Left ventricle myocardium superior (tissue), 1 donor: ENCODE results near the gene TLCD3A. TPM values are rescaled to one million over a fixed set of nuclear protein-coding genes. Genes with fewer than 3 reads are reported as not detected.
"Not testable (repeated sequence)": the region's sequence is repeated elsewhere in the genome, so short reads cannot be mapped to it uniquely, and the experiment has no call there.

Experiments used
- ATAC-seq: fragments of 200-7000 bp; cut with Tn5 transposase; one replicate; pipeline ENCODE4 v1.9.1; 2020; ENCODE audit warnings: mild to moderate bottlenecking, moderate library complexity
- DNase-seq: peaks from one replicate; pipeline ENCODE4 v3.0.0-alpha.2; 2020
- intact Hi-C: fragments of 100-400 bp; cut with micrococcal nuclease; formaldehyde crosslinking; loops from one replicate; pipeline ENCODE4 v1.11.0; 2022
- total RNA-seq: library from RNA; stranded (reverse); fragmentation: NEBNext Ultra II Directional; extraction: Animal tissue kit (Norgen Biotek cat#: 25700); gene quantifications from one replicate; pipeline ENCODE4 v1.2.1, GENCODE V29; 2021
- donor health status: DM: no; HTN: yes; CAD: no; lungs with severe emphysema.

The TLCD3A gene
- total RNA-seq, 1 donor from 2014 or later = 2.3 TPM

- intact Hi-C loops = no loop called here
- no peak for DNase-seq
- ATAC-seq = no peak
Observed at GRCh38 chr17:744937-745336, 12.5 kb downstream of the TLCD3A start.

GRCh38 chr17:745406-745805 lies 13.0 kb downstream of the TLCD3A start:
- intact Hi-C loops = no loop called here
- ATAC-seq = no peak
- DNase-seq = no peak

- intact Hi-C loops = no loop called here
- ATAC-seq = no peak
- DNase-seq = no peak
Observed at GRCh38 chr17:746181-746580, 13.8 kb downstream of the TLCD3A start.

- intact Hi-C loops = no loop called here
- ATAC-seq = no peak
- no peak for DNase-seq
Observed at GRCh38 chr17:746783-747629, 14.6 kb downstream of the TLCD3A start.

GRCh38 chr17:748604-749003 lies 16.2 kb downstream of the TLCD3A start:
- intact Hi-C loops, DNase-seq, ATAC-seq: not testable (repeated sequence)

- intact Hi-C loops, ATAC-seq, DNase-seq: not testable (repeated sequence)
Observed at GRCh38 chr17:749359-749758, 17.0 kb downstream of the TLCD3A start.

- intact Hi-C loops = no loop called here
- no peak for ATAC-seq
Observed at GRCh38 chr17:750431-751037, 18.1 kb downstream of the TLCD3A start.

GRCh38 chr17:751269-752001 lies 19.0 kb downstream of the TLCD3A start:
- DNase-seq (peak; percentile 52), ATAC-seq (peak; percentile 17)
- intact Hi-C loops = no loop called here

More at GRCh38 chr17:750431-751037, 18.1 kb downstream of the TLCD3A start:
- DNase-seq = no peak

GRCh38 chr17:752002-752619 lies 19.7 kb downstream of the TLCD3A start, which contains the start of gene GEMIN4:
Gene GEMIN4 (minus strand): TSS chr17:752264. CDS start chr17:752142, 122 bp downstream.
- intact Hi-C loops = no loop called here
- ATAC-seq (peak; percentile 93), DNase-seq (peak; percentile 97)

- DNase-seq = peak; percentile 82
- ATAC-seq = peak; percentile 78
- intact Hi-C loops = no loop called here
Observed at GRCh38 chr17:752620-753219, 20.3 kb downstream of the TLCD3A start.

GRCh38 chr17:753418-753817 lies 21.0 kb downstream of the TLCD3A start:
- DNase-seq = no peak
- ATAC-seq = no peak
- intact Hi-C loops = no loop called here

GRCh38 chr17:755319-755961 lies 23.0 kb downstream of the TLCD3A start:
- intact Hi-C loops, DNase-seq: not testable (repeated sequence)

GRCh38 chr17:756010-756567 lies 23.7 kb downstream of the TLCD3A start:
- ATAC-seq, DNase-seq, intact Hi-C loops: not testable (repeated sequence)

More at GRCh38 chr17:755319-755961, 23.0 kb downstream of the TLCD3A start:
- not testable (repeated sequence) for ATAC-seq

GRCh38 chr17:759964-760363 lies 27.6 kb downstream of the TLCD3A start:
- ATAC-seq = no peak
- DNase-seq = no peak
- intact Hi-C loops = no loop called here

GRCh38 chr17:760371-760770 lies 28.0 kb downstream of the TLCD3A start:
- DNase-seq (peak; percentile 69), ATAC-seq (peak; percentile 85)
- intact Hi-C loops = no loop called here

- DNase-seq (no peak), ATAC-seq (no peak)
- intact Hi-C loops = no loop called here
Observed at GRCh38 chr17:767076-767475, 34.7 kb downstream of the TLCD3A start.

GRCh38 chr17:773016-773415 lies 40.6 kb downstream of the TLCD3A start:
- intact Hi-C loops = no loop called here
- DNase-seq (no peak), ATAC-seq (no peak)
